BJ (cell line): ENCODE results near the gene NUDT6. TPM values are rescaled to one million over a fixed set of nuclear protein-coding genes. Genes with fewer than 3 reads are reported as not detected.
"Not testable (repeated sequence)": the region's sequence is repeated elsewhere in the genome, so short reads cannot be mapped to it uniquely, and the experiment has no call there.

Experiments
- CTCF ChIA-PET: fragments of 350-600 bp; formaldehyde crosslinking; extraction: SDS; loops from one replicate; lab custom pipeline; 2021; ENCODE audit warnings: antibody characterized with exemption, inconsistent platforms; lab: Yijun Ruan, JAX
- POLR2A ChIA-PET: fragments of 300-600 bp; sonication (Branson Sonifier 250); formaldehyde crosslinking; extraction: SDS; loops from one replicate; lab custom pipeline; 2021; ENCODE audit warnings: antibody characterized with exemption; lab: Charles Lee
- DNase-seq: peaks from one replicate; pipeline ENCODE4 v3.0.0-alpha.2; 2011; ENCODE audit warnings: low read depth
- H3K27me3 ChIP-seq: 2 replicates; pipeline ENCODE4 v1.6.0; 2011; ENCODE audit warnings: low read length; ENCODE audit not compliant: control insufficient read depth, insufficient read depth
- H3K36me3 ChIP-seq: 2 replicates; pipeline ENCODE4 v1.5.1; 2011; ENCODE audit warnings: low read length; ENCODE audit not compliant: control insufficient read depth, insufficient read depth
- H3K4me3 ChIP-seq: 2 replicates; pipeline ENCODE4 v1.5.1; 2011; ENCODE audit warnings: low read depth, mild to moderate bottlenecking, control low read depth, low read length
- polyA plus RNA-seq: library from polyadenylated mRNA; depleted of rRNA; stranded (reverse); fragments of >200 nt; gene quantifications from 2 replicates; pipeline ENCODE4 v1.2.3, GENCODE V29; 2011; rRNA removed
- TF ChIP-seq, protein P1 (sequence below): IDR thresholded peaks from 2 replicates; pipeline ENCODE4 v1.5.1; 2011; ENCODE audit warnings: low read depth, mild to moderate bottlenecking, control low read depth, inconsistent platforms, low read length, moderate library complexity; ENCODE audit not compliant: insufficient read depth

The NUDT6 gene
- polyA plus RNA-seq, 1 experiment = 2.4 TPM

- ChIA-PET CTCF (no interaction called here), POLR2A (no interaction called here)
- no peak overlapping the region for H3K4me3 ChIP-seq
- peaks cover 5% of the 10 kb centered on the region for H3K36me3 ChIP-seq
- no peak for DNase-seq
- no peaks in the 10 kb centered on the region for H3K27me3 ChIP-seq
- TF ChIP-seq, protein P1, sequence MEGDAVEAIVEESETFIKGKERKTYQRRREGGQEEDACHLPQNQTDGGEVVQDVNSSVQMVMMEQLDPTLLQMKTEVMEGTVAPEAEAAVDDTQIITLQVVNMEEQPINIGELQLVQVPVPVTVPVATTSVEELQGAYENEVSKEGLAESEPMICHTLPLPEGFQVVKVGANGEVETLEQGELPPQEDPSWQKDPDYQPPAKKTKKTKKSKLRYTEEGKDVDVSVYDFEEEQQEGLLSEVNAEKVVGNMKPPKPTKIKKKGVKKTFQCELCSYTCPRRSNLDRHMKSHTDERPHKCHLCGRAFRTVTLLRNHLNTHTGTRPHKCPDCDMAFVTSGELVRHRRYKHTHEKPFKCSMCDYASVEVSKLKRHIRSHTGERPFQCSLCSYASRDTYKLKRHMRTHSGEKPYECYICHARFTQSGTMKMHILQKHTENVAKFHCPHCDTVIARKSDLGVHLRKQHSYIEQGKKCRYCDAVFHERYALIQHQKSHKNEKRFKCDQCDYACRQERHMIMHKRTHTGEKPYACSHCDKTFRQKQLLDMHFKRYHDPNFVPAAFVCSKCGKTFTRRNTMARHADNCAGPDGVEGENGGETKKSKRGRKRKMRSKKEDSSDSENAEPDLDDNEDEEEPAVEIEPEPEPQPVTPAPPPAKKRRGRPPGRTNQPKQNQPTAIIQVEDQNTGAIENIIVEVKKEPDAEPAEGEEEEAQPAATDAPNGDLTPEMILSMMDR = no peak
Observed at GRCh38 chr4:122845760-122846159, 76.6 kb downstream of the NUDT6 start.

DNA sequence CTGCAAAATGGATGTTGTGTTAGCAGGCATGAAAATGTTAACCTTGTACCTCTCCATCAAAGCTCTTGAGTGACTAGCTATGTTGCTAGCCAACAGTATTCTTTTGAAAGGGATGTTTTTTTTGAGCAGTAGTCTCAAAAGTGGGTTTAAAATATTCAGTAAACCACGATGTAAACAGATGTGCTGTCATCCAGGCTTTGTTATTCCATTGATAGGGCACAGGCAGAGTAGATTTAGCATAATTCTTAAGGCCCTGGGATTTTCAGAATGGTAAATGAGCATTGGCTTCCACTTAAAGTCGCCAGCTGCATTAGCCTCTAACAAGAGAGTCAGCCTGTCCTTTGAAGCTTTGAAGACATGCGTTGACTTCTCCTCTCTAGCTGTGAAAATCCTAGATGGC lies 77.3 kb downstream of the NUDT6 start:
- ChIA-PET POLR2A (no interaction called here), CTCF (interaction anchor here (0.7 kb wide), 1 partner anchor 81 kb away, joined by 3 read pairs; no protein-coding TSS in a partner anchor)
- TF ChIP-seq, protein P1 = no peak
- Histone ChIP-seq H3K4me3 (no peak overlapping the region), H3K27me3 (no peaks in the 10 kb centered on the region), H3K36me3 (peaks cover 7% of the 10 kb centered on the region)
- no peak for DNase-seq

GRCh38 chr4:122844391-122844790 lies 78.0 kb downstream of the NUDT6 start:
- CTCF ChIA-PET = interaction anchor here (0.7 kb wide), 1 partner anchor 80 kb away, joined by 3 read pairs; no protein-coding TSS in a partner anchor
- POLR2A ChIA-PET, DNase-seq, H3K27me3 ChIP-seq, H3K4me3 ChIP-seq: not testable (repeated sequence)
- peaks cover 12% of the 10 kb centered on the region for H3K36me3 ChIP-seq

DNA sequence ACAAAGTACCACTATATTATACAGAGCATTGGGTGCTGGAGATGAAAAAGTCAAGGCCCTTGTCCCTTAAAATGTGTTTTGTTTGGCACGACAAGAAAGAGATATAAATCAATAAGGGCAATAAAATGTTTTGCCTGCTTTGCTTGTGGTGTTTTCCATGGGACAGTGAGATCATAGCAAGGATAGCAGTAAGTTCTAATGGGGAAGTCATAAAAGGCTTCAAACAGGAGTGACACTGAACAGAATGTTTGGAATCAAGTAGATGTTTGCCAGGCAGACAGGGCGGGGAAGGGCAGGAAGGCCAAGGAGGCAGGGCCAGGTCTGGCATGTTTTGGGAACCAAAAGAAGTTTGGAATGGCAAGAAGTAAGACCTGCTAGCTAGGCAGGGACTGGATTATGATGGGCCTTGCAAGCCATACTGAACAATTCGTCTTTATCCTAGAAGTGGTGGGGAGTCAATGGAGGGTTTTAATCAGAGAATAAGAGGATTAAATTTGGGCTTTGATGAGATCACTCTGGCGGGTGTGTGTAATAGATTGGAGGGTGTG lies 79.3 kb downstream of the NUDT6 start:
- no peak for DNase-seq
- TF ChIP-seq, protein P1 = no peak
- Histone ChIP-seq H3K36me3 (peaks cover 12% of the 10 kb centered on the region), H3K27me3 (no peaks in the 10 kb centered on the region), H3K4me3 (no peak overlapping the region)
- CTCF ChIA-PET = interaction anchor here (0.8 to 0.9 kb wide), 2 partner anchors 12 to 86 kb away, joined by 3 to 5 read pairs; no protein-coding TSS in a partner anchor
- POLR2A ChIA-PET = no interaction called here

Other genes starting within 250 kb of the NUDT6 start
- 1.9 and 3.3 TPM in 2 replicates for gene BBS12, start 189.9 kb downstream of the NUDT6 start, polyA plus RNA-seq
- gene FGF2, start 95.8 kb downstream of the NUDT6 start, polyA plus RNA-seq = 72.7 and 192 TPM in 2 replicates